Measurements from ENCODE around the gene ASTN2.

Gene ASTN2

GRCh38 chr9:116589392-116590354 lies 825.2 kb downstream of the ASTN2 start:
- Histone ChIP-seq H4K20me1 (ENCODE audit: control insufficient read depth, insufficient read depth, low read depth, low read length) (no peaks in the 10 kb centered on the region), H3K36me3 (ENCODE audit: control insufficient read depth, low read length) (peaks cover 4% of the 10 kb centered on the region; the same call in 1 of the 2 replicates)

DNA sequence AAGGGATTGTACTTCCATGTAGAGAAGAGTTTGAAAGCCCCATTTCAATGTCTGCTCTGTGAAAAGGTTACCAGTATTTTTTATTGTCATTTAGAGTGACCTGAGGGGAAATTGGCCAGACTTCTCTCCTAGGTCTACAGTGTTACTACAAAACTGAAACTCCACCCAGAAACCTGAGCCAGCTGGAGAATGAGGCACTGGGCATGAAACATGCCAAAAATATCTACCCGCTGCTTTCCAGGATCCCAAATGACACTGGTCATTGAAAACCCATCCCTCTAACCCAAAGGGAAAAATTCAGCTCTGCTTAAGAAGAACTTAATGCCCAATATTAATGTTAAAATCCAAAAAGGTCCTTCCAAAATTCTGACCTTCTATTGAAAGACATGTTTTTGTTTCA lies 826.9 kb downstream of the ASTN2 start:
- H3K36me3 ChIP-seq (ENCODE audit: control insufficient read depth, low read length): peaks cover 4% of the 10 kb centered on the region; the same call in 1 of the 2 replicates
- no peaks in the 10 kb centered on the region for H3K4me1 ChIP-seq (ENCODE audit: control insufficient read depth, low read length)
- H3K4me3 ChIP-seq (ENCODE audit: low read length): no peak overlapping the region
- H3K9me2 ChIP-seq (replicated peaks; ENCODE audit: control insufficient read depth, low read length): no peaks in the 10 kb centered on the region
- H4K20me1 ChIP-seq (ENCODE audit: control insufficient read depth, insufficient read depth, low read depth, low read length): no peaks in the 10 kb centered on the region
- H3F3A ChIP-seq (ENCODE audit: control insufficient read depth, insufficient read depth): no peaks in the 10 kb centered on the region
- no peak overlapping the region for H3K27ac ChIP-seq (ENCODE audit: low read depth, low read length)
- no peaks in the 10 kb centered on the region for H3K27me3 ChIP-seq (ENCODE audit: control insufficient read depth, low read length)
- H3K4me2 ChIP-seq (ENCODE audit: low read length): no peak overlapping the region
- H3K9me3 ChIP-seq (ENCODE audit: control insufficient read depth, insufficient read depth, low read length): peaks cover 16% of the 10 kb centered on the region
- TF ChIP-seq EZH2phosphoT487 (IDR thresholded peaks at IDR 0.05; ENCODE audit: borderline replicate concordance, low read length): no peak
- TF ChIP-seq, protein P1, sequence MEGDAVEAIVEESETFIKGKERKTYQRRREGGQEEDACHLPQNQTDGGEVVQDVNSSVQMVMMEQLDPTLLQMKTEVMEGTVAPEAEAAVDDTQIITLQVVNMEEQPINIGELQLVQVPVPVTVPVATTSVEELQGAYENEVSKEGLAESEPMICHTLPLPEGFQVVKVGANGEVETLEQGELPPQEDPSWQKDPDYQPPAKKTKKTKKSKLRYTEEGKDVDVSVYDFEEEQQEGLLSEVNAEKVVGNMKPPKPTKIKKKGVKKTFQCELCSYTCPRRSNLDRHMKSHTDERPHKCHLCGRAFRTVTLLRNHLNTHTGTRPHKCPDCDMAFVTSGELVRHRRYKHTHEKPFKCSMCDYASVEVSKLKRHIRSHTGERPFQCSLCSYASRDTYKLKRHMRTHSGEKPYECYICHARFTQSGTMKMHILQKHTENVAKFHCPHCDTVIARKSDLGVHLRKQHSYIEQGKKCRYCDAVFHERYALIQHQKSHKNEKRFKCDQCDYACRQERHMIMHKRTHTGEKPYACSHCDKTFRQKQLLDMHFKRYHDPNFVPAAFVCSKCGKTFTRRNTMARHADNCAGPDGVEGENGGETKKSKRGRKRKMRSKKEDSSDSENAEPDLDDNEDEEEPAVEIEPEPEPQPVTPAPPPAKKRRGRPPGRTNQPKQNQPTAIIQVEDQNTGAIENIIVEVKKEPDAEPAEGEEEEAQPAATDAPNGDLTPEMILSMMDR (IDR thresholded peaks at IDR 0.05; ENCODE audit: low read depth, low read length, poor library complexity, severe bottlenecking): no peak
- no peaks in the 10 kb centered on the region for H3K79me2 ChIP-seq (ENCODE audit: control insufficient read depth, low read length)

More at GRCh38 chr9:116589392-116590354, 825.2 kb downstream of the ASTN2 start:
- Histone ChIP-seq H3K4me2 (ENCODE audit: low read length) (no peak overlapping the region), H3K9me3 (ENCODE audit: control insufficient read depth, insufficient read depth, low read length) (peaks cover 16% of the 10 kb centered on the region), H3K4me1 (ENCODE audit: control insufficient read depth, low read length) (no peaks in the 10 kb centered on the region), H3F3A (ENCODE audit: control insufficient read depth, insufficient read depth) (no peaks in the 10 kb centered on the region), H3K27ac (ENCODE audit: low read depth, low read length) (no peak overlapping the region), H3K4me3 (ENCODE audit: low read length) (no peak overlapping the region), H3K79me2 (ENCODE audit: control insufficient read depth, low read length) (no peaks in the 10 kb centered on the region), H3K27me3 (ENCODE audit: control insufficient read depth, low read length) (no peaks in the 10 kb centered on the region), H3K9me2 (replicated peaks; ENCODE audit: control insufficient read depth, low read length) (no peaks in the 10 kb centered on the region)
- no peak for TF ChIP-seq EZH2phosphoT487 (IDR thresholded peaks at IDR 0.05; ENCODE audit: borderline replicate concordance, low read length)
- TF ChIP-seq, protein P1 (IDR thresholded peaks at IDR 0.05; ENCODE audit: low read depth, low read length, poor library complexity, severe bottlenecking): peak; percentile 88

DNA sequence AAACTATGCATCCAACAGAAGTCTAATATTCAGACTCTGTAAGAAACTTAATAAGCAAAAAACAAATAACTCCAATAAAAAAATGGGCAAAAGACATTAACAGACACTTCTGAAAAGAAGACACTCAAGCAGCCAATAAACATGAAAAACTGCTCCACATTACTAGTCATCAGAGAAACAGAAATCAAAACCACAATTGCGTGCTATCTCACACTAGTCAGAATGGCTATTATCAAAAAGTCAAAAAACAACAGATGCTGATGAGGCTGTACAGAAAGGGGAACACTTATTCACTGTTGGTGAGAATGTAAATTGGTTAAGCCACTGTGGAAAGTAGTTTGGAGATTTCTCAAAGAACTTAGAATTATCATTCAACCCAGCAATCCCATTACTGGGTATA lies 829.0 kb downstream of the ASTN2 start:
- H3K79me2 ChIP-seq (ENCODE audit: control insufficient read depth, low read length): no peaks in the 10 kb centered on the region
- peaks cover 16% of the 10 kb centered on the region for H3K9me3 ChIP-seq (ENCODE audit: control insufficient read depth, insufficient read depth, low read length)
- peaks cover 4% of the 10 kb centered on the region; the same call in 1 of the 2 replicates for H3K36me3 ChIP-seq (ENCODE audit: control insufficient read depth, low read length)
- H3K4me3 ChIP-seq (ENCODE audit: low read length): no peak overlapping the region
- no peaks in the 10 kb centered on the region for H4K20me1 ChIP-seq (ENCODE audit: control insufficient read depth, insufficient read depth, low read depth, low read length)
- no peaks in the 10 kb centered on the region for H3F3A ChIP-seq (ENCODE audit: control insufficient read depth, insufficient read depth)
- no peak overlapping the region for H3K4me2 ChIP-seq (ENCODE audit: low read length)
- no peak overlapping the region for H3K27ac ChIP-seq (ENCODE audit: low read depth, low read length)
- H3K27me3 ChIP-seq (ENCODE audit: control insufficient read depth, low read length): no peaks in the 10 kb centered on the region
- no peaks in the 10 kb centered on the region for H3K4me1 ChIP-seq (ENCODE audit: control insufficient read depth, low read length)
- H3K9me2 ChIP-seq (replicated peaks; ENCODE audit: control insufficient read depth, low read length): no peaks in the 10 kb centered on the region
- TF ChIP-seq, protein P1 (IDR thresholded peaks at IDR 0.05; ENCODE audit: low read depth, low read length, poor library complexity, severe bottlenecking): no peak
- no peak for TF ChIP-seq EZH2phosphoT487 (IDR thresholded peaks at IDR 0.05; ENCODE audit: borderline replicate concordance, low read length)

Data from DOHH2 (cell line).